Measurements from ENCODE around the gene HUNK. TPM values are rescaled to one million over a fixed set of nuclear protein-coding genes. Genes with fewer than 3 reads are reported as not detected.
"Not testable (repeated sequence)": the region's sequence is repeated elsewhere in the genome, so short reads cannot be mapped to it uniquely, and the experiment has no call there.

Gene HUNK
- total RNA-seq, 2 donors from 2014 or later, result 0.27 to 0.42 TPM

DNA sequence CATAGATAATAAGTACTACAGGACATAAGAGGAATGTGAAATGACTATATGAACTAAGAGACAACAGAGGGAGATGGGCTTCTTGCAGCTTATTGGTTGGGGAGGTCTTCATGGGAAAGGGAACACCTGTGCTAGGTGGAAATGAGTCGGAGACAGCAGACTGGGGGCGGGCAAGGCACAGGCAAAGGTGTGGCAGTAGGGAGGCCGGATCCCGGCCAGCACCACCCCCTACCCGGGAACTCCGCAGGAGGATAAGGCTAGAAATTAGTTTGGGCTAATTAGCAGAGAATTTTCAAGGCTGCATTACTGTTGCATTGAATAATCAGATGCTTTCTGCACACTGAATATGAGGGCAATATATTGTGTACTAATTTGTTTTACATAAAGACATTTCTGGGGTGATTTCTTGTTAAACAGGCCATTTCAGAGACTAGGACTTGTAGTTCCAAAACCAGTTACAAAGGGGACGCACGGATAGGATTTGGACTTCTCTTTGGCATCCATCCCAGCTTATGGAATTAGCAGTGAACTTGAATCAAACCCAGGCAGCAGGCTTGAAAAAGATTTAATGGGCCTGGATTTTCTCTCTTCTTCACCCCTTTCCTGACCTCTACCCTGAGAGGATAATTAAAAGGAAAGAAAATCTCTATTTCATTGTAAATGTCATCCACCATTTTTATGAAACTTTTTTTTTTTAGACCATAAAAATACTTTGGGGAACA is 2.2 kb upstream of the HUNK start:
- no peak overlapping the region for H3K4me3 ChIP-seq
- H3K4me1 ChIP-seq (ENCODE audit: control insufficient read depth in 1 of 2, low read depth in 2 of 2), result peaks cover 14 to 33% of the 10 kb centered on the region in 2 donors
- H3K9me3 ChIP-seq, result no peaks in the 10 kb centered on the region
- H3K36me3 ChIP-seq, result no peaks in the 10 kb centered on the region
- H3K27me3 ChIP-seq (replicated peaks; ENCODE audit: insufficient read depth), result no peaks in the 10 kb centered on the region
- ATAC-seq (ENCODE audit: insufficient number of reproducible peaks, low FRiP score, low read depth), result no peak
- no peak for TF ChIP-seq CTCF (IDR thresholded peaks at IDR 0.05)
- no peak for DNase-seq (ENCODE audit: low spot score)
- H3K27ac ChIP-seq, result no peak overlapping the region

DNA sequence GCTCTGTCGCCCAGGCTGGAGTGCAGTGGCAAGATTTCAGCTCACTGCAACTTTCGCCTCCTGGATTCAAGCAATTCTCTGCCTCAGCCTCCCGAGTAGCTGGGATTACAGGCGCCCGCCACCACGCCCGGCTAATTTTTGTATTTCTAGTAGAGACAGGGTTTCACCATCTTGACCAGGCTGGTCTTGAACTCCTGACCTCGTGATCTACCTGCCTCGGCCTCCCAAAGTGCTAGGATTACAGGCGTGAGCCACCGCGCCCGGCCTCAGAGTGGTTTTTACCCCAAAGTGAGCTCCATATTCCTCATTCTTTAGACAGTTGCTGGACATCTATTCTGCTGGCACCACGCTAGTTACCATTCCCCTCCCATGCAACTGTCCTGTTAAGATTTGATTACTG is 1.4 kb upstream of the HUNK start:
- not testable (repeated sequence) for H3K4me3 ChIP-seq; H3K9me3 ChIP-seq; ATAC-seq (ENCODE audit: insufficient number of reproducible peaks, low FRiP score, low read depth)

GRCh38 chr21:31872072-31872451 is 758 bp upstream of the HUNK start:
- no peak for ATAC-seq (ENCODE audit: insufficient number of reproducible peaks, low FRiP score, low read depth)
- Histone ChIP-seq H3K4me3 (peak overlapping the region; percentile 77), H3K36me3 (no peaks in the 10 kb centered on the region), H3K27me3 (replicated peaks; ENCODE audit: insufficient read depth) (no peaks in the 10 kb centered on the region), H3K9me3 (no peaks in the 10 kb centered on the region), H3K27ac (no peak overlapping the region), H3K4me1 (ENCODE audit: control insufficient read depth in 1 of 2, low read depth in 2 of 2) (peaks cover 14 to 38% of the 10 kb centered on the region in 2 donors)
- TF ChIP-seq CTCF (IDR thresholded peaks at IDR 0.05), result no peak
- DNase-seq (ENCODE audit: low spot score), result no peak

More for the DNA sequence above, 1.4 kb upstream of the HUNK start:
- not testable (repeated sequence) for H3K27ac ChIP-seq; H3K36me3 ChIP-seq; DNase-seq (ENCODE audit: low spot score); H3K27me3 ChIP-seq (replicated peaks; ENCODE audit: insufficient read depth)
- H3K4me1 ChIP-seq (ENCODE audit: control insufficient read depth in 1 of 2, low read depth in 2 of 2), result peaks cover 14 to 38% of the 10 kb centered on the region in 2 donors

- no peak for DNase-seq (ENCODE audit: low spot score)
- no peak for TF ChIP-seq CTCF (IDR thresholded peaks at IDR 0.05)
- H3K4me1 ChIP-seq (ENCODE audit: control insufficient read depth in 1 of 2, low read depth in 2 of 2), result peaks cover 14 to 39% of the 10 kb centered on the region in 2 donors
- H3K4me3 ChIP-seq, result peak overlapping the region; percentile 77
- ATAC-seq (ENCODE audit: insufficient number of reproducible peaks, low FRiP score, low read depth), result no peak
- no peak overlapping the region for H3K27ac ChIP-seq
- H3K36me3 ChIP-seq, result no peaks in the 10 kb centered on the region
- H3K27me3 ChIP-seq (replicated peaks; ENCODE audit: insufficient read depth), result no peaks in the 10 kb centered on the region
- no peaks in the 10 kb centered on the region for H3K9me3 ChIP-seq
Observed at GRCh38 chr21:31873275-31873695, 465 bp downstream of the HUNK start.

- ATAC-seq (ENCODE audit: insufficient number of reproducible peaks, low FRiP score, low read depth) (no peak), DNase-seq (ENCODE audit: low spot score) (no peak)
- Histone ChIP-seq H3K9me3 (no peaks in the 10 kb centered on the region), H3K36me3 (no peaks in the 10 kb centered on the region), H3K4me1 (ENCODE audit: control insufficient read depth in 1 of 2, low read depth in 2 of 2) (peaks cover 14 to 45% of the 10 kb centered on the region in 2 donors), H3K27ac (no peak overlapping the region), H3K4me3 (peak overlapping the region; percentile 77), H3K27me3 (replicated peaks; ENCODE audit: insufficient read depth) (no peaks in the 10 kb centered on the region)
- TF ChIP-seq CTCF (IDR thresholded peaks at IDR 0.05), result peak; percentile 53
Observed at GRCh38 chr21:31873696-31874599, 1.1 kb downstream of the HUNK start.
